Measurements from ENCODE around the gene SLC2A6. TPM values are rescaled to one million over a fixed set of nuclear protein-coding genes. Genes with fewer than 3 reads are reported as not detected.

SLC2A6 gene
- total and polyA plus RNA-seq, 2 experiments from 2014 or later: 2.4 to 8.6 TPM

GRCh38 chr9:133477992-133478850 lies 678 bp downstream of the SLC2A6 start:
- peak in 1 of 2 donors; percentile 38 for DNase-seq (ENCODE audit: low read depth in 1 of 2, low spot score in 1 of 2)
- Histone ChIP-seq H3K4me3 (peak overlapping the region; percentile 39), H3K4me1 (ENCODE audit: low read depth) (peaks cover 4% of the 10 kb centered on the region), H3K36me3 (no peaks in the 10 kb centered on the region), H3K27ac (no peak overlapping the region), H3K9me3 (ENCODE audit: low read depth) (no peaks in the 10 kb centered on the region), H3K27me3 (peaks cover 7% of the 10 kb centered on the region)
- no peak for TF ChIP-seq CTCF (IDR thresholded peaks at IDR 0.05; ENCODE audit: low read depth, low read length)

GRCh38 chr9:133477461-133477860 lies 1.4 kb downstream of the SLC2A6 start:
- Histone ChIP-seq H3K4me1 (ENCODE audit: low read depth) (peaks cover 4% of the 10 kb centered on the region), H3K4me3 (no peak overlapping the region), H3K9me3 (ENCODE audit: low read depth) (no peaks in the 10 kb centered on the region), H3K36me3 (no peaks in the 10 kb centered on the region), H3K27me3 (peaks cover 7% of the 10 kb centered on the region), H3K27ac (no peak overlapping the region)
- DNase-seq (ENCODE audit: low read depth in 1 of 2, low spot score in 1 of 2): no peak
- TF ChIP-seq CTCF (IDR thresholded peaks at IDR 0.05; ENCODE audit: low read depth, low read length): no peak

GRCh38 chr9:133476941-133477340 lies 2.0 kb downstream of the SLC2A6 start:
- TF ChIP-seq CTCF (IDR thresholded peaks at IDR 0.05; ENCODE audit: low read depth, low read length): no peak
- DNase-seq (ENCODE audit: low read depth in 1 of 2, low spot score in 1 of 2): no peak
- no peak overlapping the region for H3K27ac ChIP-seq
- H3K36me3 ChIP-seq: no peaks in the 10 kb centered on the region
- H3K27me3 ChIP-seq: peaks cover 7% of the 10 kb centered on the region
- peaks cover 4% of the 10 kb centered on the region for H3K4me1 ChIP-seq (ENCODE audit: low read depth)
- H3K4me3 ChIP-seq: no peak overlapping the region
- no peaks in the 10 kb centered on the region for H3K9me3 ChIP-seq (ENCODE audit: low read depth)

DNA sequence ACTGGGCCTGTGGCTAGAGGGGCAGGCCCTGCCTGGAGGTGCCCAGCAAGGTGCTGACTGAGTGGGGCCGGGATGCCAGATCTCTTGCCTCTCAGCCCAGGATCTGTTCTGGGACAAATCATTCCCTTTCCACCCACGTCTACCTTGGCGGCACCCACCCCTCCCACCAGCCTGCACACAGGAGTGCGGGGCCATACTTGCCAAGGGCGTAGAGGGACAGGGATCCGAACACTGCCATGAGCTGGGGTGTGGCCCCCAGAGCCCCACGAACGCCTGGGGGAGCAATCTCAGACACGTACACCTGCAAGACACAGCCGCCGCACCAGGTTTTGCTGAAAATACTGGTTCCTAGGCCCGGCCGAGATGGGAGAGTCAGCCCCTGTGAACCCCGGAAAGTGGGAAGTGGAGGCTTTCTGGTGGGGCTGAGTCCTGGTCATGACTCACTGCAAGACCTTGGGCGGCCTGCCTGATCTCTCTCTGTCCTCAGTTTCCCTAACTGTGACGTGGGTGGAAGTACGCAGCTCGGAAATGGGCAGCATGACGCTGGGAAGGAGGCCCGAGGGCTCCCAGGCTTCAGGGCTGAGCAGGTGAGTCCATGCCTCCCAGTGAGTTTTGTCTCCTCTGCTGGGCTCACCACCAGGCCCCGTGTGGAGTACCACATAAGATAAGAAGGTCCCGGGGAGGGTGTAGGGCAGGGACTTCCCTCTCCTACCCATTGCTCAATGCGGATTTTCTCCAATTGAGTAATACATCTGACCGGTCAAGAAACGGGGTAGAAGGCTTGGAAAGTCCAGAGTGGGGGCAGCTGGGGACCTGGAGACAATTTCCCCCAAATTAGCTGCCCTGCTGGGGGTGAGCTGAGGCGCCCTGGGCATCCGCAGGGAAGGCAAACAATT lies 2.6 kb downstream of the SLC2A6 start:
- H3K36me3 ChIP-seq: no peaks in the 10 kb centered on the region
- no peak overlapping the region for H3K27ac ChIP-seq
- H3K4me3 ChIP-seq: no peak overlapping the region
- H3K4me1 ChIP-seq (ENCODE audit: low read depth): peaks cover 4% of the 10 kb centered on the region
- no peaks in the 10 kb centered on the region for H3K9me3 ChIP-seq (ENCODE audit: low read depth)
- no peak for TF ChIP-seq CTCF (IDR thresholded peaks at IDR 0.05; ENCODE audit: low read depth, low read length)
- peaks cover 7% of the 10 kb centered on the region for H3K27me3 ChIP-seq
- peak in 1 of 2 donors; percentile 81 for DNase-seq (ENCODE audit: low read depth in 1 of 2, low spot score in 1 of 2)

DNA sequence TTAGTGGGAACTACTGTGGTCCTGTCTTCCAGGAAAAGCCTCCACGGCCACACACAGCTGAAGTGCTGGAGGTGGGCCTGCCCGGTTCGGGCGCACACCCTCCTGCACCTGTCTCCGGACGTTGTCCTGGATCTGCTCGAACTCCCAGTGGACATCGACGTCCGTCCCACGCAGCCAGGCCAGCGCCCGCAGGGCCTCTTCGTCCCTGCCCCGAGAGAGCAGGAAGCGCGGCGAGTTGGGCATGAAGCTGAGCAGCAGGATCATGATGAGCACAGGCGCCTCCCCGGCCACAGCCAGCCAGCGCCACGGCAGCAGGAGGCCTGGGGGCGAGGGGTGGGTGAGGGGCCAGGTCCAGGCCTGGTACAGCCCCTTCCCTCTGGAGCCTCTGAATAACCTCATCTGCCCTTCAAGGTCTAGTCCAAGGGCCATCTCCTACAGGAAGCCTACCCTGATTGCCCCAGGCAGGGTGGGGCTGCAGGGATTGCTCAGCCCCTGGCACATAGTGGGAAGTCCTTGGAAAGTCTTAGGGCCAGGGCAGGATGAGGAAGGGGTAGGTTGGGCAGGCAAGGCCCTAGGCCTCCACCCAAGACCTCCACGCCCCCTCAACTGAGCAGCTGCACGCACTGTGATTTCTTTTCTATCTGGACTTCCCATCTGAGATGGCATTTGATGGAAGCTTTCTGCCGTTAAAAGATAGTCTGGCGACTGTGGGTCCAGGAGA lies 3.4 kb downstream of the SLC2A6 start:
- Histone ChIP-seq H3K27ac (no peak overlapping the region), H3K27me3 (peaks cover 7% of the 10 kb centered on the region), H3K36me3 (no peaks in the 10 kb centered on the region), H3K9me3 (ENCODE audit: low read depth) (no peaks in the 10 kb centered on the region), H3K4me3 (no peak overlapping the region), H3K4me1 (ENCODE audit: low read depth) (peaks cover 4% of the 10 kb centered on the region)
- DNase-seq (ENCODE audit: low read depth in 1 of 2, low spot score in 1 of 2): no peak
- no peak for TF ChIP-seq CTCF (IDR thresholded peaks at IDR 0.05; ENCODE audit: low read depth, low read length)
